H9 (cell line): ENCODE measurements around the gene CD79B. TPM values are rescaled to one million over a fixed set of nuclear protein-coding genes. Genes with fewer than 3 reads are reported as not detected.

Experiments used
- DNase-seq: peaks from one replicate; pipeline ENCODE4 v3.0.0-alpha.2; 2017
- H2AFZ ChIP-seq: one replicate; pipeline ENCODE4 v1.6.1; 2013; ENCODE audit warnings: mild to moderate bottlenecking, low read length, control low read depth, moderate library complexity
- H2AK5ac ChIP-seq: 2 replicates; pipeline ENCODE4 v1.6.1; 2013; ENCODE audit warnings: low read length, control low read depth, mixed read lengths; ENCODE audit not compliant: insufficient read length
- H2BK120ac ChIP-seq: one replicate; pipeline ENCODE4 v1.6.1; 2013; ENCODE audit warnings: low read depth, mild to moderate bottlenecking, low read length, control low read depth, inconsistent platforms; ENCODE audit not compliant: poor library complexity, severe bottlenecking
- H2BK12ac ChIP-seq: 2 replicates; pipeline ENCODE4 v1.6.1; 2013; ENCODE audit warnings: low read length, control low read depth, mixed read lengths, low read depth; ENCODE audit not compliant: insufficient read length
- H2BK15ac ChIP-seq: 2 replicates; pipeline ENCODE4 v1.6.1; 2013; ENCODE audit warnings: low read depth, low read length, control low read depth
- H2BK20ac ChIP-seq: one replicate; pipeline ENCODE4 v1.6.1; 2013; ENCODE audit warnings: low read depth, mild to moderate bottlenecking, low read length, control low read depth, inconsistent platforms; ENCODE audit not compliant: poor library complexity, severe bottlenecking
- H2BK5ac ChIP-seq: 2 replicates; pipeline ENCODE4 v1.6.1; 2013; ENCODE audit warnings: low read length, control low read depth, mixed read lengths; ENCODE audit not compliant: insufficient read length
- H3K14ac ChIP-seq: 2 replicates; pipeline ENCODE4 v1.6.1; 2013; ENCODE audit warnings: low read length, control low read depth; ENCODE audit not compliant: insufficient read depth
- H3K18ac ChIP-seq: 2 replicates; pipeline ENCODE4 v1.6.1; 2013; ENCODE audit warnings: low read depth, mild to moderate bottlenecking, mixed read lengths, low read length, control low read depth; ENCODE audit not compliant: insufficient read length
- H3K23ac ChIP-seq: 2 replicates; pipeline ENCODE4 v1.6.1; 2013; ENCODE audit warnings: low read length, control low read depth, mixed read lengths, low read depth; ENCODE audit not compliant: insufficient read length
- H3K23me2 ChIP-seq: 2 replicates; pipeline ENCODE4 v1.6.1; 2013; ENCODE audit warnings: low read depth, mild to moderate bottlenecking, mixed read lengths, low read length, control low read depth; ENCODE audit not compliant: insufficient read length, poor library complexity, severe bottlenecking
- H3K27ac ChIP-seq: 2 replicates; pipeline ENCODE4 v1.5.1; 2013; ENCODE audit warnings: low read length, control low read depth, mixed read lengths, low read depth; ENCODE audit not compliant: insufficient read length
- H3K27me3 ChIP-seq: 2 replicates; pipeline ENCODE4 v1.6.1; 2013; ENCODE audit warnings: low read length, control low read depth, inconsistent platforms; ENCODE audit not compliant: insufficient read depth
- H3K4ac ChIP-seq: 2 replicates; pipeline ENCODE4 v1.6.1; 2013; ENCODE audit warnings: low read depth, mild to moderate bottlenecking, control low read depth, inconsistent platforms, low read length, moderate library complexity
- H3K4me1 ChIP-seq: 2 replicates; pipeline ENCODE4 v1.6.1; 2013; ENCODE audit warnings: low read length, control low read depth, inconsistent platforms; ENCODE audit not compliant: insufficient read depth
- H3K4me2 ChIP-seq: 2 replicates; pipeline ENCODE4 v1.6.1; 2013; ENCODE audit warnings: low read length, control low read depth, mixed read lengths; ENCODE audit not compliant: insufficient read length, insufficient read depth
- H3K56ac ChIP-seq: 2 replicates; pipeline ENCODE4 v1.6.1; 2013; ENCODE audit warnings: low read depth, mild to moderate bottlenecking, mixed read lengths, low read length, control low read depth; ENCODE audit not compliant: insufficient read length
- H3K79me1 ChIP-seq: 2 replicates; pipeline ENCODE4 v1.6.1; 2013; ENCODE audit warnings: low read depth, mild to moderate bottlenecking, moderate library complexity, low read length, control low read depth, inconsistent platforms; ENCODE audit not compliant: insufficient read depth, poor library complexity, severe bottlenecking
- H3K79me2 ChIP-seq: 2 replicates; pipeline ENCODE4 v1.6.1; 2013; ENCODE audit warnings: low read length, control low read depth, inconsistent platforms; ENCODE audit not compliant: insufficient read depth
- H3K9ac ChIP-seq: 2 replicates; pipeline ENCODE4 v1.6.1; 2013; ENCODE audit warnings: low read length, control low read depth, mixed read lengths; ENCODE audit not compliant: insufficient read length; ENCODE audit errors: extremely low read depth
- H3K9me3 ChIP-seq: one replicate; pipeline ENCODE4 v1.6.1; 2013; ENCODE audit warnings: low read depth, low read length, inconsistent platforms; ENCODE audit not compliant: control insufficient read depth
- H3T11ph ChIP-seq: one replicate; pipeline ENCODE4 v1.6.1; 2013; ENCODE audit warnings: mild to moderate bottlenecking, low read length, control low read depth, inconsistent platforms
- H4K20me1 ChIP-seq: one replicate; pipeline ENCODE4 v1.6.1; 2013; ENCODE audit not compliant: control insufficient read depth, insufficient read length, insufficient read depth
- H4K5ac ChIP-seq: 2 replicates; pipeline ENCODE4 v1.6.1; 2013; ENCODE audit warnings: low read depth, mild to moderate bottlenecking, mixed read lengths, low read length, control low read depth; ENCODE audit not compliant: insufficient read length
- H4K8ac ChIP-seq: replicated peaks from 2 replicates; pipeline ENCODE4 v1.6.1; 2013; ENCODE audit warnings: low read length, control low read depth, mixed read lengths, low read depth; ENCODE audit not compliant: insufficient read length
- H4K91ac ChIP-seq: 2 replicates; pipeline ENCODE4 v1.6.1; 2013; ENCODE audit warnings: low read depth, mild to moderate bottlenecking, moderate library complexity, mixed read lengths, low read length, control low read depth; ENCODE audit not compliant: insufficient read length
- H3K27ac Mint-ChIP-seq, 3 experiments: 2 replicates in 2 of 3; 3 replicates in 1 of 3; pipeline ENCODE4 v1.8.0; 2020 to 2021; ENCODE audit warnings: mixed read lengths in 3 of 3, mild to moderate bottlenecking in 1 of 3, moderate library complexity in 1 of 3
- H3K27me3 Mint-ChIP-seq: 2 replicates; pipeline ENCODE4 v1.8.0; 2021; ENCODE audit warnings: low read depth, mild to moderate bottlenecking, moderate library complexity, mixed read lengths
- H3K36me3 Mint-ChIP-seq, 3 experiments: 2 replicates in 2 of 3; 3 replicates in 1 of 3; pipeline ENCODE4 v1.8.0; 2020 to 2021; ENCODE audit warnings: low read depth in 3 of 3, mixed read lengths in 3 of 3; ENCODE audit not compliant: insufficient read depth in 1 of 3
- H3K4me1 Mint-ChIP-seq, 2 experiments: 2 replicates each; pipeline ENCODE4 v1.8.0; 2020; ENCODE audit warnings: mixed read lengths in 2 of 2
- H3K4me3 Mint-ChIP-seq, 2 experiments: 2 replicates in 1 of 2; 3 replicates in 1 of 2; pipeline ENCODE4 v1.8.0; 2020 to 2021; ENCODE audit warnings: mild to moderate bottlenecking in 2 of 2, mixed read lengths in 2 of 2, moderate library complexity in 1 of 2
- H3K9me3 Mint-ChIP-seq, 2 experiments: 2 replicates in 1 of 2; 3 replicates in 1 of 2; pipeline ENCODE4 v1.8.0; 2020; ENCODE audit warnings: mild to moderate bottlenecking in 2 of 2, mixed read lengths in 2 of 2, moderate library complexity in 1 of 2
- CTCF ChIP-seq: fragments of 200-600 bp; sonication (generic); conservative IDR thresholded peaks from 3 replicates; pipeline ENCODE4 v1.8.0; 2021; ENCODE audit warnings: antibody characterized with exemption, mild to moderate bottlenecking
- WGBS: extraction: QIAGEN DNeasy Blood & Tissue Kit; methylation state at CpG from one replicate; pipeline ENCODE4 v1.1.7; 2013; ENCODE audit warnings: missing lambda C conversion rate, low lambda C conversion rate, mixed read lengths; ENCODE audit not compliant: insufficient read length; ENCODE audit errors: extremely low coverage; 5-methylcytosine and 5-hydroxymethylcytosine counted together
- total RNA-seq: library from RNA; stranded (reverse); gene quantifications from 2 replicates; pipeline ENCODE4 v1.2.1, GENCODE V29; 2021

Gene CD79B
- total RNA-seq, 1 experiment from 2014 or later: 0.96 TPM

DNA sequence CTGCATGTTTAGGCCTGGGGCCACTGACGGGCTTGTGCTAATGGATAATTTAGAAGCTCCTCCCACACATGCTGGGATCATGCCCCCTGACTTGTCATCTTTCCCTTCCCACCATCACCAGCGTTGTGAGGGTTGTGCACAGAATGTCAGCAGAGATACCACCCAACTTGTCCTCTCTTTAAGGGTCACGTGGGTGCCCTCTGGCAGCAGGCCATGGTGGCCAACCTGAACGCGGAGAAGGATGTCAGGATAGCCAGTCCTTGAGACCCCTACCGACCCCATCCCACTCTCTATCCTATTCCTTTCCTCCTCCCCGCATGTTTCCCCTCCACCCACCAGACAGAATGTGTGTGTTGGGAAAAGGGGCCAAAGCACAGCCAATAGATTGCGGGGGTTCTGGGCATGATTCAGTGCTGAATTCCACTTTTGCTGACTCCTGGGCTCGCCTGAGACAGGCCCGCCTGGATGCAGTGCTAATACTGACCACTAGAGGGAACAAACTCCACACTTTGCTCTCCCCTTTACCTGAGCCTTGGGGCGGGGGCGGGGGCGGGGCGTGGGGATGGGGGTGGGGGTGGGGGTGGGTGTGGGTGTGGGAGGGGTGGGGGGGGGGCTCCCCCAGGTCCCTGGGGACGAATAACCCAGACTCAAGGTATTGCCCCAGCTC, 50.1 kb downstream of the CD79B start, which contains the start of gene GH2:
Gene GH2, minus strand, starts transcription at position 10 of the 667 bp plus-strand sequence. CDS start 143 bp downstream, outside the sequence.
- Histone ChIP-seq H2BK120ac (no peak within 1 kb of the TSS), H3K9me3 (no peaks in the 10 kb centered on the region), H3K18ac (no peak within 1 kb of the TSS), H3K27me3 (no peaks in the 10 kb centered on the region), H4K91ac (no peak within 1 kb of the TSS), H3K4ac (no peak within 1 kb of the TSS), H2AFZ (peak within 1 kb of the TSS; percentile 42), H2BK20ac (no peak within 1 kb of the TSS), H2BK15ac (no peak within 1 kb of the TSS; the same call in 1 of the 2 replicates), H3K79me1 (no peaks in the 10 kb centered on the region), H3K23me2 (no peaks in the 10 kb centered on the region), H2BK5ac (no peak within 1 kb of the TSS), H4K8ac (no peak within 1 kb of the TSS), H3K27ac (no peak within 1 kb of the TSS), H3K4me2 (peak within 1 kb of the TSS; percentile 20), H3K79me2 (no peaks in the 10 kb centered on the region), H2AK5ac (no peak within 1 kb of the TSS), H2BK12ac (no peak within 1 kb of the TSS), H4K20me1 (no peaks in the 10 kb centered on the region), H3K56ac (no peak within 1 kb of the TSS), H3K9ac (peak within 1 kb of the TSS; percentile 36), H3K4me1 (no peaks in the 10 kb centered on the region; the same call in 1 of the 2 replicates), H3K14ac (no peak within 1 kb of the TSS; the same call in 1 of the 2 replicates), H3T11ph (no peak within 1 kb of the TSS), H3K23ac (no peak within 1 kb of the TSS), H4K5ac (no peak within 1 kb of the TSS)
- Mint-ChIP-seq H3K4me3 (no peak within 1 kb of the TSS; a peak in 1 of 5 replicates), H3K36me3 (no peaks in the 10 kb centered on the region; a peak in 1 of 7 replicates), H3K9me3 (no peaks in the 10 kb centered on the region; a peak in 1 of 5 replicates), H3K4me1 (peaks cover 13 to 16% of the 10 kb centered on the region in 2 experiments), H3K27ac (peak within 1 kb of the TSS; percentile 73 to 89 (median 76); a peak in 3 of 7 replicates), H3K27me3 (peaks cover 10% of the 10 kb centered on the region)
- DNase-seq: peak; percentile 88
- WGBS: no CpG with 5 or more reads among the region's 15 CpGs
- peak; percentile 65 for TF ChIP-seq CTCF
